CD4-positive, alpha-beta memory T cell (primary cell): ENCODE results near the gene LRP4. TPM values are rescaled to one million over a fixed set of nuclear protein-coding genes. Genes with fewer than 3 reads are reported as not detected.
A peak's percentile ranks its signal among the peaks of the same experiment; 100 is the strongest.

Experiments
- CTCF ChIA-PET: fragments of 350-600 bp; sonication (Branson Sonifier 250); formaldehyde crosslinking; loops from one replicate; lab custom pipeline; 2021; ENCODE audit warnings: inconsistent platforms; ENCODE audit not compliant: partially characterized antibody; lab: Charles Lee
- POLR2A ChIA-PET: fragments of 350-600 bp; sonication (Branson Sonifier 250); formaldehyde crosslinking; loops from one replicate; lab custom pipeline; 2021; ENCODE audit not compliant: partially characterized antibody; lab: Charles Lee
- DNase-seq, 5 donors: peaks; one replicate each; pipeline versions ENCODE4 v3.0.0 to v3.0.0-alpha.2; 2020 to 2022; ENCODE audit warnings: mixed read lengths in 1 of 5
- H3K27ac ChIP-seq: one replicate; pipeline ENCODE4 v1.7.0; 2013; ENCODE audit warnings: low read depth, low read length
- H3K27me3 ChIP-seq: 2 replicates; pipeline ENCODE4 v1.7.0; 2013; ENCODE audit warnings: mild to moderate bottlenecking, low read length, moderate library complexity; ENCODE audit not compliant: insufficient read depth
- H3K36me3 ChIP-seq: 2 replicates; pipeline ENCODE4 v1.7.0; 2013; ENCODE audit warnings: mild to moderate bottlenecking, low read length, moderate library complexity; ENCODE audit not compliant: insufficient read depth
- H3K4me1 ChIP-seq: 2 replicates; pipeline ENCODE4 v1.7.0; 2013; ENCODE audit warnings: mild to moderate bottlenecking, low read length, moderate library complexity; ENCODE audit not compliant: insufficient read depth
- H3K4me3 ChIP-seq, 2 donors: one replicate each; pipeline ENCODE4 v1.7.0; 2013; ENCODE audit warnings: low read length in 2 of 2, mild to moderate bottlenecking in 1 of 2
- H3K9me3 ChIP-seq, 2 donors: one replicate each; pipeline ENCODE4 v1.7.0; 2013; ENCODE audit warnings: low read length in 2 of 2, control low read depth in 1 of 2; ENCODE audit not compliant: control insufficient read depth in 1 of 2
- H3K27ac Mint-ChIP-seq, 7 donors: one replicate each; pipeline ENCODE4 v1.8.0; 2020 to 2021; ENCODE audit warnings: mixed read lengths in 7 of 7, mild to moderate bottlenecking in 6 of 7, inconsistent platforms in 3 of 7, moderate library complexity in 3 of 7
- H3K27me3 Mint-ChIP-seq, 2 donors: one replicate each; pipeline ENCODE4 v1.8.0; 2020 to 2021; ENCODE audit warnings: mixed read lengths in 2 of 2
- H3K36me3 Mint-ChIP-seq, 2 donors: one replicate each; pipeline ENCODE4 v1.8.0; 2020 to 2021; ENCODE audit warnings: mixed read lengths in 2 of 2, inconsistent platforms in 1 of 2, mild to moderate bottlenecking in 1 of 2
- H3K4me1 Mint-ChIP-seq, 4 donors: one replicate each; pipeline ENCODE4 v1.8.0; 2020 to 2021; ENCODE audit warnings: mixed read lengths in 4 of 4, mild to moderate bottlenecking in 1 of 4
- H3K4me3 Mint-ChIP-seq, 8 donors: one replicate each; pipeline ENCODE4 v1.8.0; 2020 to 2021; ENCODE audit warnings: mixed read lengths in 8 of 8, mild to moderate bottlenecking in 7 of 8, moderate library complexity in 6 of 8, inconsistent platforms in 3 of 8
- H3K9me3 Mint-ChIP-seq, 8 donors: one replicate each; pipeline ENCODE4 v1.8.0; 2020 to 2021; ENCODE audit warnings: mixed read lengths in 8 of 8, mild to moderate bottlenecking in 5 of 8, inconsistent platforms in 3 of 8, moderate library complexity in 1 of 8
- intact Hi-C: fragments of 100-400 bp; cut with micrococcal nuclease; formaldehyde crosslinking; loops from one replicate; pipeline ENCODE4 v1.15.1; 2023
- polyA plus RNA-seq, 2 donors: library from polyadenylated mRNA; unstranded; fragments of 300-500 nt; fragmentation: Illumina TruSeq; gene quantifications; one replicate each; pipeline ENCODE4 v1.2.3, GENCODE V29; 2021
- total RNA-seq, 2 experiments: library from RNA; stranded (reverse); gene quantifications; one replicate each; pipeline ENCODE4 v1.2.3, GENCODE V29; 2021

Gene LRP4
- total and polyA plus RNA-seq, 4 experiments from 2014 or later = not detected

GRCh38 chr11:46918788-46919513, 601 bp upstream of the LRP4 start:
- Mint-ChIP-seq H3K9me3 (no peaks in the 10 kb centered on the region), H3K4me3 (peak overlapping the region; percentile 54 to 82 (median 75)), H3K36me3 (no peaks in the 10 kb centered on the region), H3K27ac (peak overlapping the region in 2 of 7 donors; percentile 47 to 70), H3K27me3 (peaks cover 43 to 50% of the 10 kb centered on the region in 2 donors), H3K4me1 (peaks cover 16 to 37% (median 26%) of the 10 kb centered on the region in 4 donors)
- no peak overlapping the region for H3K27ac ChIP-seq
- H3K27me3 ChIP-seq = peaks cover 40% of the 10 kb centered on the region
- no peak for DNase-seq
- intact Hi-C loops = no loop called here
- peaks cover 25% of the 10 kb centered on the region for H3K4me1 ChIP-seq
- H3K4me3 ChIP-seq = no peak overlapping the region
- H3K9me3 ChIP-seq = no peaks in the 10 kb centered on the region
- ChIA-PET POLR2A (interaction anchor here (1.5 kb wide), 1 partner anchor 18 kb away, joined by 4 read pairs; the partner anchor contains the start of gene CSTPP1), CTCF (interaction anchor here (1.9 to 2.1 kb wide), 2 partner anchors 10 to 235 kb away, joined by 5 to 8 read pairs; no protein-coding TSS in a partner anchor)
- H3K36me3 ChIP-seq = no peaks in the 10 kb centered on the region

GRCh38 chr11:46917762-46918082, 628 bp downstream of the LRP4 start:
- CTCF ChIA-PET = interaction anchor here (1.1 kb wide), 1 partner anchor 235 kb away, joined by 3 read pairs; no protein-coding TSS in a partner anchor
- peaks cover 49 to 58% of the 10 kb centered on the region in 2 donors for H3K27me3 Mint-ChIP-seq
- DNase-seq = no peak
- no peaks in the 10 kb centered on the region for H3K9me3 Mint-ChIP-seq
- Histone ChIP-seq H3K4me1 (peaks cover 25% of the 10 kb centered on the region), H3K9me3 (no peaks in the 10 kb centered on the region), H3K4me3 (peak overlapping the region in 1 of 2 donors; percentile 56), H3K27me3 (peaks cover 52% of the 10 kb centered on the region), H3K36me3 (no peaks in the 10 kb centered on the region), H3K27ac (no peak overlapping the region)
- no peaks in the 10 kb centered on the region for H3K36me3 Mint-ChIP-seq
- POLR2A ChIA-PET = interaction anchor here (1.5 kb wide), 1 partner anchor 18 kb away, joined by 5 read pairs; the partner anchor contains the start of gene CSTPP1
- intact Hi-C loops = loop anchor here (2.0 kb wide), 1 partner anchor 19 kb away; the partner anchor contains the start of gene CSTPP1
- peak overlapping the region; percentile 72 to 91 (median 80) for H3K4me3 Mint-ChIP-seq
- peak overlapping the region in 1 of 7 donors; percentile 79 for H3K27ac Mint-ChIP-seq
- peaks cover 16 to 37% (median 27%) of the 10 kb centered on the region in 4 donors for H3K4me1 Mint-ChIP-seq

- intact Hi-C loops = loop anchor here (2.0 kb wide), 1 partner anchor 20 kb away; the partner anchor contains the start of gene CSTPP1
- H3K4me1 Mint-ChIP-seq = peaks cover 16 to 37% (median 28%) of the 10 kb centered on the region in 4 donors
- CTCF ChIA-PET = interaction anchor here (1.1 to 1.4 kb wide), 3 partner anchors 10 to 235 kb away, joined by 3 to 6 read pairs (median 3); no protein-coding TSS in a partner anchor
- Histone ChIP-seq H3K9me3 (no peaks in the 10 kb centered on the region), H3K4me1 (peaks cover 25% of the 10 kb centered on the region), H3K4me3 (peak overlapping the region; percentile 14 to 56), H3K27ac (no peak overlapping the region), H3K27me3 (peaks cover 54% of the 10 kb centered on the region), H3K36me3 (no peaks in the 10 kb centered on the region)
- peak overlapping the region; percentile 73 to 91 (median 82) for H3K4me3 Mint-ChIP-seq
- peak in 3 of 5 donors; percentile 13 to 24 (median 21) for DNase-seq
- H3K36me3 Mint-ChIP-seq = no peaks in the 10 kb centered on the region
- H3K27me3 Mint-ChIP-seq = peaks cover 53 to 63% of the 10 kb centered on the region in 2 donors
- no peaks in the 10 kb centered on the region for H3K9me3 Mint-ChIP-seq
- peak overlapping the region in 4 of 7 donors; percentile 42 to 70 (median 54) for H3K27ac Mint-ChIP-seq
- POLR2A ChIA-PET = interaction anchor here (1.5 kb wide), 1 partner anchor 19 kb away, joined by 5 read pairs; the partner anchor contains the start of gene CSTPP1
Observed at GRCh38 chr11:46917109-46917761, 1.1 kb downstream of the LRP4 start.

- ChIA-PET CTCF (interaction anchor here (1.1 to 1.4 kb wide), 3 partner anchors 9 to 236 kb away, joined by 3 to 6 read pairs (median 3); no protein-coding TSS in a partner anchor), POLR2A (interaction anchor here (1.5 kb wide), 1 partner anchor 20 kb away, joined by 5 read pairs; the partner anchor contains the start of gene CSTPP1)
- Mint-ChIP-seq H3K27me3 (peaks cover 58 to 66% of the 10 kb centered on the region in 2 donors), H3K4me1 (peaks cover 16 to 37% (median 28%) of the 10 kb centered on the region in 4 donors), H3K36me3 (no peaks in the 10 kb centered on the region), H3K27ac (peak overlapping the region in 3 of 7 donors; percentile 48 to 70 (median 60)), H3K4me3 (peak overlapping the region; percentile 73 to 91 (median 82)), H3K9me3 (no peaks in the 10 kb centered on the region)
- intact Hi-C loops = loop anchor here (2.0 kb wide), 1 partner anchor 20 kb away; the partner anchor contains the start of gene CSTPP1
- H3K36me3 ChIP-seq = no peaks in the 10 kb centered on the region
- H3K27ac ChIP-seq = no peak overlapping the region
- peak in 1 of 5 donors; percentile 10 for DNase-seq
- peaks cover 54% of the 10 kb centered on the region for H3K27me3 ChIP-seq
- H3K9me3 ChIP-seq = no peaks in the 10 kb centered on the region
- H3K4me1 ChIP-seq = peaks cover 25% of the 10 kb centered on the region
- H3K4me3 ChIP-seq = peak overlapping the region; percentile 14 to 56
Observed at GRCh38 chr11:46916286-46917108, 1.9 kb downstream of the LRP4 start.

- DNase-seq = no peak
- Mint-ChIP-seq H3K4me3 (peak overlapping the region in 1 of 8 donors; percentile 52), H3K27ac (no peak overlapping the region), H3K27me3 (peaks cover 61 to 71% of the 10 kb centered on the region in 2 donors), H3K9me3 (no peaks in the 10 kb centered on the region), H3K36me3 (no peaks in the 10 kb centered on the region), H3K4me1 (peaks cover 16 to 34% (median 26%) of the 10 kb centered on the region in 4 donors)
- no peak overlapping the region for H3K4me3 ChIP-seq
- intact Hi-C loops = no loop called here
- no peak overlapping the region for H3K27ac ChIP-seq
- POLR2A ChIA-PET = no interaction called here
- no peaks in the 10 kb centered on the region for H3K36me3 ChIP-seq
- H3K4me1 ChIP-seq = peaks cover 25% of the 10 kb centered on the region
- H3K27me3 ChIP-seq = peaks cover 54% of the 10 kb centered on the region
- CTCF ChIA-PET = no interaction called here
- no peaks in the 10 kb centered on the region for H3K9me3 ChIP-seq
Observed at GRCh38 chr11:46914910-46915309, 3.4 kb downstream of the LRP4 start.

- Mint-ChIP-seq H3K4me3 (no peak overlapping the region), H3K36me3 (no peaks in the 10 kb centered on the region), H3K27me3 (peaks cover 55 to 68% of the 10 kb centered on the region in 2 donors), H3K4me1 (peaks cover 12 to 29% (median 21%) of the 10 kb centered on the region in 4 donors), H3K9me3 (no peaks in the 10 kb centered on the region), H3K27ac (no peak overlapping the region)
- DNase-seq = no peak
- no peak overlapping the region for H3K27ac ChIP-seq
- ChIA-PET CTCF (no interaction called here), POLR2A (no interaction called here)
- intact Hi-C loops = no loop called here
- H3K36me3 ChIP-seq = no peaks in the 10 kb centered on the region
- H3K4me1 ChIP-seq = peaks cover 25% of the 10 kb centered on the region
- no peaks in the 10 kb centered on the region for H3K9me3 ChIP-seq
- no peak overlapping the region for H3K4me3 ChIP-seq
- peaks cover 54% of the 10 kb centered on the region for H3K27me3 ChIP-seq
Observed at GRCh38 chr11:46914363-46914762, 4.0 kb downstream of the LRP4 start.
